HFF-Myc (cell line): ENCODE results near the gene LYPD6.
"Not testable (repeated sequence)": the region's sequence is repeated elsewhere in the genome, so short reads cannot be mapped to it uniquely, and the experiment has no call there.

Source experiments
- DNase-seq: peaks from one replicate; pipeline ENCODE4 v3.0.0-alpha.2; 2011; ENCODE audit warnings: low read depth; ENCODE audit errors: extremely low read depth
- H3K4me3 ChIP-seq: replicated peaks from 2 replicates; pipeline ENCODE4 v1.5.1; 2011; ENCODE audit warnings: low read depth, mild to moderate bottlenecking, control low read depth, low read length
- TF ChIP-seq, protein P1 (sequence below): IDR thresholded peaks from 2 replicates; pipeline ENCODE4 v1.5.1; 2012; ENCODE audit warnings: mild to moderate bottlenecking, low read depth, low read length, control low read depth; ENCODE audit errors: missing control alignments

Gene LYPD6

DNA sequence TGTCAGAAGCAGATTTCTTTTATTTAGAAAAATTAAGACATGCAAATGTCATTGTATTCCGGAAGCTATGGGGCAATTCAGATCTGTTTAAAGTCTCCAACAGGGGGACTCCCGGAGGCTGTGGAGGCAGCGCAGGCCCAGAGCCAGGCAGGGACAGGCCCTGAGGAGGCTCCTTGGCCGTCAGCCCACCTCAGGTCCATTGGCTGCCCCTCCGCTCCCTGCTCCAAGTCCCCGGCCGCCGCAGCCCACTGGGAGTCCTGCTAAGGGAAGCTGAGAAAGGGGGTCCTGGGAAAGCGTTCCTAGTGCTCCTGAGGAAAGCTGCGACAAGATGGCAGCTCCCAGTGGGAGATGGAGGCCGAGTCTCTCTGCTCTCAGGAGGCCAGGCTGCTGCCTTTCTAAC lies 20.0 kb upstream of the LYPD6 start:
- H3K4me3 ChIP-seq = no peak overlapping the region
- DNase-seq = no peak
- TF ChIP-seq, protein P1, sequence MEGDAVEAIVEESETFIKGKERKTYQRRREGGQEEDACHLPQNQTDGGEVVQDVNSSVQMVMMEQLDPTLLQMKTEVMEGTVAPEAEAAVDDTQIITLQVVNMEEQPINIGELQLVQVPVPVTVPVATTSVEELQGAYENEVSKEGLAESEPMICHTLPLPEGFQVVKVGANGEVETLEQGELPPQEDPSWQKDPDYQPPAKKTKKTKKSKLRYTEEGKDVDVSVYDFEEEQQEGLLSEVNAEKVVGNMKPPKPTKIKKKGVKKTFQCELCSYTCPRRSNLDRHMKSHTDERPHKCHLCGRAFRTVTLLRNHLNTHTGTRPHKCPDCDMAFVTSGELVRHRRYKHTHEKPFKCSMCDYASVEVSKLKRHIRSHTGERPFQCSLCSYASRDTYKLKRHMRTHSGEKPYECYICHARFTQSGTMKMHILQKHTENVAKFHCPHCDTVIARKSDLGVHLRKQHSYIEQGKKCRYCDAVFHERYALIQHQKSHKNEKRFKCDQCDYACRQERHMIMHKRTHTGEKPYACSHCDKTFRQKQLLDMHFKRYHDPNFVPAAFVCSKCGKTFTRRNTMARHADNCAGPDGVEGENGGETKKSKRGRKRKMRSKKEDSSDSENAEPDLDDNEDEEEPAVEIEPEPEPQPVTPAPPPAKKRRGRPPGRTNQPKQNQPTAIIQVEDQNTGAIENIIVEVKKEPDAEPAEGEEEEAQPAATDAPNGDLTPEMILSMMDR = no peak

DNA sequence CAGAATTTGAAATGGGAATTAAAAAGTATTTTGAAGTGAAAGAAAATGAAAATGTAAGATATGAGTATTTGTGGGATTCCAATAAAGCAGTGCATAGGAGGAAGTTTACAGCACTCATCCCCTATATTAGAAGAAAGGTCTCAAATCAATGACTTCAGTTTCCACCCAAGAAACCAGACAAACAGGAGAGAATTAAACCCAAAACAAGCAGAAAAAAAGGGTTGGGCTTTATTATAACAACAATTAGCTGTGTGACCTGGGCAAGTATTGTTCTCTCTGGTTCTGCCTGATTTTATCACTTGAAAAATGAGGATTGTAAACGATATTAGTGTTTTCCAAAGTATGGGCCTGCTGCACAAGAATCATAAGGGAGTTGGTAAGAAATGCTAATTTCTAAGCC lies 18.3 kb upstream of the LYPD6 start:
- DNase-seq = no peak
- no peak overlapping the region for H3K4me3 ChIP-seq
- TF ChIP-seq, protein P1 = no peak

DNA sequence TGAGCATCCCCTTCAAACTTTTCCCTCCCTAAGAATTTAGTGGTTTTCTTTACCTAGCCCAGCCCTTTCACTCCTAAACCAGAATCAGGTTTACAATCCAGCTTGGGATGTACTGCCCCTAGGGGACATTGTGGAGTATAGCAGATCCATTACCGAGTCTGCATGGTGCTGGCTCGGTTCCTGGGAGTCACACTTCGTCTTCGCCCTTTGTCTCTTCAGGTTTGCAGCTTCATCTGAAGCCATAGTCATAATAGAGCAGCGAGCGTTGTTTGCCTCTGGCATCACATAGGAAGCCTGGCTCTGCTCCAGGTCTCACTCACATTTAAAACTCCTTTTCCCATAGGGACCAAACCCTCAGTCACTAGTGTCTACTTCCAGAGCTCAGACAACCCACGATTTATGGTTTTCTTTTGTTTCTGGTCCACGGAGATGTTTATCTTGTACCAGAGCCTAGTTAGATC lies 16.8 kb upstream of the LYPD6 start:
- DNase-seq = peak; percentile 19
- no peak overlapping the region for H3K4me3 ChIP-seq
- TF ChIP-seq, protein P1 = peak; percentile 82

DNA sequence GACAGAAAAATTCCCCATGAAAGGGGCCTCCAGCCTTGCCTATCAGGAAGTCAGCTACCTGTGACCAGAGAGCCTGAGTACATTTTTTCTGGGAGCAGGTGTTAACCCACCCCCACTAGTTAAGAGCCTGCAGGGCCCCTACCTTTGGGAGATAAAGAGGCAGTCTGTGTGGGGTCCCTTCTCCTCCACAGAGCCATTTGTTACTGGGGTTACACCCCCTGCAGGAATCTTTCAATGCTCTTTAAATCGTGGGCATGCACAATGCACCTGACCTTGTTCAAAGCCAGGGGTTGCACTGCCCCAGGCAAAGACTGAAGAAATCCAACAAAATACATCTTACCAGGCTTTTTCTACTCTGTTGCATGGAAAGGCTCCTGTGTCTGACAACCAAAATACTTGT lies 15.7 kb upstream of the LYPD6 start:
- H3K4me3 ChIP-seq = no peak overlapping the region
- TF ChIP-seq, protein P1 = no peak
- DNase-seq = no peak

DNA sequence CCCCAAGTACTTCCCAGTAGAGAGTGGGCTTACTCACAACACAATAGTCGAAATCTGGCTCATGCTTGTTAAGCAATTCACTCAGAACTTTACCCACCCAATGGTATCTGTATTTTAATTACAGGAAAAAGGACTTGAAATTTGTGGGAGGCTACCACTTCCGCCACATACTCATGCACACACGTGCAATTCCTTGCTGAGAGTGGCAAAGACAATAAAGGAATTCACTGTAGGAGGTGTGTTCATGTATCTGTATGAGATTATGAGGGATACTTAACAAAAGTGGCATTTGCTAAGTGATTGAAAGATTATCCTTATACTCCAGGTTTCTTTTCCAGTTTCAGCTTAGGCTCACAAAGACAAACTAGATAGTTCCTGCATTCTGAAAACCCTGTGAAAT lies 14.9 kb upstream of the LYPD6 start:
- H3K4me3 ChIP-seq = no peak overlapping the region
- no peak for DNase-seq
- TF ChIP-seq, protein P1 = no peak

DNA sequence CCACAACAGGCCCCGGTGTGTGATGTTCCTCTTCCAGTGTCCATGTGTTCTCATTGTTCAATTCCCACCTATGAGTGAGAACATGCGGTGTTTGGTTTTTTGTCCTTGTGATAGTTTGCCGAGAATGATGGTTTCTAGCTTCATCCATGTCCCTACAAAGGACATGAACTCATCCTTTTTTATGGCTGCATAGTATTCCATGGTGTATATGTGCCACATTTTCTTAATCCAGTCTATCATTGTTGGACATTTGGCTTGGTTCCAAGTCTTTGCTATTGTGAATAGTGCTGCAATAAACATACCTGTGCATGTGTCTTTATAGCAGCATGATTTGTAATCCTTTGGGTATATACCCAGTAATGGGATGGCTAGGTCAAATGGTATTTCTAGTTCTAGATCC lies 11.8 kb upstream of the LYPD6 start:
- not testable (repeated sequence) for DNase-seq, H3K4me3 ChIP-seq

DNA sequence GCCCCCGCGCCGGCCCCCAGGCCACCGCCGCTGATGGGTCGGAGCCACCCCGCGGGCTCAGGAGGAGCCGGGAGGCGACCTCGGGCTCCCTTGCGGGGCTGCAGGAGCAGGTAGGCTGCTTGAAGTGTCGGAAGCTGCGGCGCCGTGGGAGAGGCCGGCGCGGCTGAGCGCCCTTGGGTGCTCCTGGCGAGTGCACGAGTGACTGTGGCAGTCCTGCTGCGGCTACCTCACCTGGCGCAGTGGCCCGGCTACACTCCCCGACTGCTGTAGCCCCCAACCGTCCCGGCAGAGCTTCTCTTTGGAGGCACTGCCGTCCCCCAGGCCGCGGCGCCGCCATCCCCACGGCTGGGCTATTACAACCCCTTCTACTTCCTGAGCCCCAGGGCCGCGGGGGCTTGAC lies 10.0 kb upstream of the LYPD6 start:
- no peak overlapping the region for H3K4me3 ChIP-seq
- TF ChIP-seq, protein P1 = no peak
- DNase-seq = no peak

DNA sequence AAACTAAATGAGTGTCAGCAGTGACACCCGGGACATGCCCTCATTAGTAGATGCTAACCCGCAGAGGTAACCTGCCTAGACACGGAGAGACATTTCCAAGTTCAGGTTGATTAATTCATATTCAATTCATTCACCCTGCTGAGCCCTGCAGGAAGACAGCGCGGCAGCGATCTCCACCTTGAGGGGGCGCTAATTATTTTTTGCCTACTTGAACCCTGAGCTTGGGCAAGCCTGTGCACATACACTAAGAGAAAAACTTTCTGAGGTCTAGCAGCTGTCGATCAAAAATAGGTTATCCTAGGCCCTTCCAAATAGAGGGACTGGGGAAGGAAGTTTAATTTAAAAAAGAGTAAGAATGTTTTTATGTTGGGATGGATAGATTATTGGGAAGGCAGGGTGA lies 1.3 kb upstream of the LYPD6 start:
- H3K4me3 ChIP-seq = peak overlapping the region; percentile 60; the same call in 1 of the 2 replicates
- no peak for DNase-seq
- TF ChIP-seq, protein P1 = peak; percentile 41
